ENCODE results near the gene TUBGCP2. TPM values are rescaled to one million over a fixed set of nuclear protein-coding genes. Genes with fewer than 3 reads are reported as not detected.

Gene TUBGCP2
- total and polyA plus RNA-seq, 9 of the 15 experiments (the other 6 are each of a cell fraction or from before 2014, with no cell fraction given) = 4.3 to 56.6 (median 28.4) TPM

- no peak for TF ChIP-seq ZNF407 (IDR thresholded peaks at IDR 0.05; ENCODE audit: low read depth)
- TF ChIP-seq HNRNPH1 (optimal IDR thresholded peaks at IDR 0.05; ENCODE audit: low read depth, low read length) = no peak
- peak; percentile 38; the same call in 1 of the 2 replicates for TF ChIP-seq CTBP1 (IDR thresholded peaks at IDR 0.05; ENCODE audit: borderline replicate concordance)
- peak; percentile 96 for TF ChIP-seq MEIS2 (IDR thresholded peaks at IDR 0.05; ENCODE audit: partially characterized antibody)
- TF ChIP-seq NR2F6 (CRISPR knock-in tag; IDR thresholded peaks at IDR 0.05) = no peak
- TF ChIP-seq ZNF277 (CRISPR knock-in tag; IDR thresholded peaks at IDR 0.05; ENCODE audit: borderline replicate concordance) = no peak
- no peak for TF ChIP-seq RBM17 (IDR thresholded peaks at IDR 0.05; ENCODE audit: borderline replicate concordance, low read depth, low read length)
- TF ChIP-seq ZNF561 (CRISPR knock-in tag; conservative IDR thresholded peaks at IDR 0.05) = no peak
- no peak for TF ChIP-seq SAP30 (IDR thresholded peaks at IDR 0.05; ENCODE audit: borderline replicate concordance, insufficient read depth, low read depth, low read length, poor library complexity, severe bottlenecking)
- TF ChIP-seq CSDE1 (IDR thresholded peaks at IDR 0.05) = no peak
- no peak for TF ChIP-seq LARP7 (IDR thresholded peaks at IDR 0.05)
- TF ChIP-seq CTCF (IDR thresholded peaks at IDR 0.05 in 2 of 3, conservative IDR thresholded peaks at IDR 0.05 in 1 of 3; ENCODE audit: insufficient read depth in 2 of 3, low read depth in 1 of 3, low read length in 3 of 3) = peak in 1 of 3 experiments; percentile 14; a peak in 1 of 6 replicates
Observed at GRCh38 chr10:133278577-133279265, 30.0 kb downstream of the TUBGCP2 start (continued).
